Neuron (in vitro differentiated cells): ENCODE measurements around the gene SLC4A4.

Experiments used
- H2AFZ ChIP-seq: one replicate; pipeline ENCODE4 v1.6.1; 2013; ENCODE audit warnings: low read depth, mild to moderate bottlenecking, inconsistent platforms, low read length, moderate library complexity
- H3K27me3 ChIP-seq: one replicate; pipeline ENCODE4 v1.6.1; 2013; ENCODE audit warnings: low read length; ENCODE audit not compliant: insufficient read depth
- H3K36me3 ChIP-seq: one replicate; pipeline ENCODE4 v1.6.1; 2013; ENCODE audit warnings: low read length; ENCODE audit not compliant: insufficient read depth
- H3K4me1 ChIP-seq: one replicate; pipeline ENCODE4 v1.6.1; 2013; ENCODE audit warnings: low read length; ENCODE audit not compliant: insufficient read depth
- H3K4me3 ChIP-seq: 2 replicates; pipeline ENCODE4 v1.5.1; 2013; ENCODE audit warnings: mild to moderate bottlenecking, low read length, moderate library complexity
- H3K9me3 ChIP-seq: one replicate; pipeline ENCODE4 v1.6.1; 2013; ENCODE audit warnings: low read length

Gene SLC4A4

DNA sequence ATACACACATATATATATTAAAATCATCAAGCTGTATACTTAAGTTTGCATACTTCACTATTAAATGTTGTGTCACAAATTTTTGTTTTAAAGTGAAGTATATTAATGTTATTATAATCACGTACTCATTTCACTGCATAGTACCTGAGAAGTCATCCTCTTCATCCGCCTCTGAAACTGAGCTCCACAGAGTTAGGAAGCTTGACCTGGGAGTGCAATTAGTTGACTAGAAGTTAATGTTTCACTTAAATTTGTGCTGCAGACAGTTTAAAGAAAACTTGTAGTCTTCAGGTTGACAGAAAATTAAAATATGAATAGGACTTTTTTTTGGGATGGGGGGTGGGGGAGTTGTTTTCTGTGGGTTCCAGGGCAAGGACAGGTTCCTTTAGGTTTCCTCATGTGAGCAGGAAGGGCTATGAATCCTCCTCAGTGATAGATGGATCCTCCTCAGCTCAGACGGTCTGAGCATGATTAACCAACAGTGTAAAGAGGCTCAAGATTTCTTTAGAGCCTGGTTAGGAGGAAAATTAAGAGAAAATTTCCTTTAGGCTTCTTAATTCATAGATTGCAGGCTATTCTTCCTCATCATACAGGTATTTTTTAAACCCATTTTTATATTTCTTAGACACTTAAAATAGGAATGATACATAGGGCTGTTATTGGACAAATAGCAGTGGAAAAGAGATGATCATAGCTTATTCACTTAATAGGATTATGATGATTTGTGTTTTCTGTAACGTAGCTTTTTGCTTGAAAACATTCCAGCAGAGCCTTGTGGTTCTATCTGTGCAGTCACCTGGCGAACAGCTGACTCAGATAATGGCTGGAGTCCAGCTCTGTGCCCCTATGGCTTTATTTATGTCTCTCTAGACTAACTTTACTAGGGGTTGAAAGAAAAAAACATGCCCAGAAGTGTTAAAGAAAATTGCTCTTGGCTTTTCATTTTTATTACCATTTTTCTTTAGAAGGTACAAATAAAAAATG is 102.7 kb downstream of the SLC4A4 start:
- Histone ChIP-seq H3K36me3 (no peaks in the 10 kb centered on the region), H3K4me3 (no peak overlapping the region), H2AFZ (no peak overlapping the region), H3K9me3 (no peaks in the 10 kb centered on the region), H3K4me1 (peaks cover 12% of the 10 kb centered on the region), H3K27me3 (no peaks in the 10 kb centered on the region)

DNA sequence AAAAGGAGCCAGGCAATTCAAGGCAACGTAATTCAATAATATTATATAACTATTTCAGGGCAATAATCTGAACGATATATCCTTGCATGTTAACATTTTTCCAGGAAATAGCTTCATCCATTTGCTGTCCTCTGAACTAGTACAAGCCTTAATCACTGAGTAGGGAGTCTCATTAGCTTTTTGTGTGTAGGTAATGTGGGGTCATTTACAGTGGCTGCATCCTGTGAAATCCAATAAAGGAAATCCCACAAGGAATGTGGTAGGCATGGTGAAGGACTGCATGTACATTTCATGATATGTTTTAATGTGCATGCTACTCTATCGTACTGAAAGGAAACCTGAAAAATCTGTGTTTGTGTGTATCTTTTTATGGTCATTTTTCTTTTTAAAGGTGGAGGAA is 103.5 kb downstream of the SLC4A4 start:
- peaks cover 12% of the 10 kb centered on the region for H3K4me1 ChIP-seq
- no peaks in the 10 kb centered on the region for H3K27me3 ChIP-seq
- no peaks in the 10 kb centered on the region for H3K36me3 ChIP-seq
- H3K4me3 ChIP-seq = no peak overlapping the region
- H3K9me3 ChIP-seq = no peaks in the 10 kb centered on the region
- H2AFZ ChIP-seq = no peak overlapping the region

DNA sequence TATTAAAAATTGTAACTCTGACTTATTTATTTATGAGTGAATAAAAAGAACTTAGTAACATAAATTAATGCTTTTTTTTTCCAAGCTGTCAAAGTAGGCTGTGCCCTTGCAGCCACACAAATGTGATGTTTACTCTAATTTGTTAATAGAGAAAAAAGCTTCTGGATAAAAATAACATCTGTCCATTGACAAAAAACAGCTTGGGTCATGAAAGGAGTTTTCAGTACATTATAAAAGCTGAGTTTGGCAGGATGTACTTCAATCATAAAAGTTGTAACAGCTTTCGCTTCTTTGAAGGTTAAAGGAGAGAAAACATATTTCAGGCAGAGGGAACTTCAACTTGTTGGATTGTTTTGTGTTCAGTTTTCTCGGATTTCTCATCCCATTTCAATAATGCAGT is 105.6 kb downstream of the SLC4A4 start:
- H3K4me1 ChIP-seq = peaks cover 12% of the 10 kb centered on the region
- H2AFZ ChIP-seq = no peak overlapping the region
- H3K9me3 ChIP-seq = no peaks in the 10 kb centered on the region

DNA sequence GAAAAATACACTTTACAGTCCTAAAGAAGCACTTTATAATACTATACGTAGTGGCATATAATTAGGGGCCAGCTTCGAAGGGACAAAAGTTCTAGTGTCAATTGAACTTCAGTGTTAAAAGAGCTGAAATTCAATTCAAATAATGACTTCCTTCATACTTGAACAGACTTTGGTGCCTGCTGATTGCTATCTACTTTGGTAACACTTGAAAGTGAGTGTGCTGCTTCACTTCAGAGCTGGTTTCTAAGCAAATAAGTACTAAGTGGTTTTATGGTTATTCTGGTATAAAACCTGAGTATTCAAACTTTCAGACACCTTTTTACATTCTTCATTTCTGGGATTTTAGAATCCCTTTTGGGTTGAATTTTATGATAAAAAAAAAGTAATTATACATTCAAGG is 107.0 kb downstream of the SLC4A4 start:
- no peaks in the 10 kb centered on the region for H3K27me3 ChIP-seq
- H3K4me3 ChIP-seq = no peak overlapping the region
- no peaks in the 10 kb centered on the region for H3K9me3 ChIP-seq
- H3K4me1 ChIP-seq = peaks cover 12% of the 10 kb centered on the region
- no peak overlapping the region for H2AFZ ChIP-seq
- H3K36me3 ChIP-seq = no peaks in the 10 kb centered on the region

More for the DNA sequence above, 105.6 kb downstream of the SLC4A4 start:
- Histone ChIP-seq H3K27me3 (no peaks in the 10 kb centered on the region), H3K36me3 (no peaks in the 10 kb centered on the region), H3K4me3 (no peak overlapping the region)

DNA sequence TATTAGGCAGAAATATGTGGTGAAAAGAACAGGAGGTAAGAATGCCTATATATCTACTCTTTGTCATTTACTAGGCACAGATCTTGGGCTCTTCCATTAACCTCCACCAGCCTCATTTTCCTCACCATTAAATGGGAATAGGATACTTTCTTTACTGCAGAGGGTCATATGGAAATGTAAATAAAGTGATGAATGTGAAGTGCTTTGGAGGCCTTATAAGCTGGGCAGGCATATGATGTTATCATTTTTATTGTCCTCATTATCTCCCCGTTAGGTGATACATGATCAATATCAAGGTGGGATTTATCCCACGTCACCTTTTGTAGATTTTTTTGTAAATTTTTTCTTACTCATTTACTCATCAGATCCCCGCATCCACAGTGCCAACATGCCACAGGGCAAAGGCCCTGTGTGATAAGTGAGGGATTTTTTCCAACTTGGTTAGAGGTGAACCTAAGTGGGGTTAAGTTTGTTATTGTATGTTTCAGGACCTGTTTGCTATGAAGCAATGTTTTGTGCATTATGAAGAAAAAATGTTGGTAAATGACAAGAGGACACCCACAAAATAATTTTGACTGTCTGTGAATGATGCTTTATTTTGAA is 107.8 kb downstream of the SLC4A4 start:
- Histone ChIP-seq H3K36me3 (no peaks in the 10 kb centered on the region), H3K4me1 (peaks cover 12% of the 10 kb centered on the region), H3K9me3 (no peaks in the 10 kb centered on the region), H3K4me3 (no peak overlapping the region), H2AFZ (no peak overlapping the region), H3K27me3 (no peaks in the 10 kb centered on the region)

DNA sequence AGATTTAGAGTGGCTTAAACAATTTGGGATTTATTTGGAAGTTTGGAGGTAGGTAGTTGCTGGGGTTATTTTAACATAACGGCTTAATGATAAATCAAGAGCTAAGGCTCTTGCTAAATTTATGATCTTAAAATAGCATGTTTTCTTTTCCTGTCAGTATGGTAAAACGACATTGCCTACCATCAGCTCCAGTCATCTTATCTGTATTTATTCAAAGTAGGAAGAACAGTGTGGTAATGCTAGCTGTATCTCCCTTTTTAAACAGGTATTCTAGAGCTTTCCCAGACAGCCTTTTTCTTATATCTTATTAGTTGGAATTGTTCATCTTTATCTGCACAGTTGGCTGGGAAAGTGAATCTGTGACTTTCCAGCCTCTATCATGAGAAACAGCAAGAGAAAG is 110.2 kb downstream of the SLC4A4 start:
- no peak overlapping the region for H3K4me3 ChIP-seq
- H3K4me1 ChIP-seq = peaks cover 12% of the 10 kb centered on the region
- no peaks in the 10 kb centered on the region for H3K27me3 ChIP-seq
- H3K9me3 ChIP-seq = no peaks in the 10 kb centered on the region
- H2AFZ ChIP-seq = no peak overlapping the region
- H3K36me3 ChIP-seq = no peaks in the 10 kb centered on the region

DNA sequence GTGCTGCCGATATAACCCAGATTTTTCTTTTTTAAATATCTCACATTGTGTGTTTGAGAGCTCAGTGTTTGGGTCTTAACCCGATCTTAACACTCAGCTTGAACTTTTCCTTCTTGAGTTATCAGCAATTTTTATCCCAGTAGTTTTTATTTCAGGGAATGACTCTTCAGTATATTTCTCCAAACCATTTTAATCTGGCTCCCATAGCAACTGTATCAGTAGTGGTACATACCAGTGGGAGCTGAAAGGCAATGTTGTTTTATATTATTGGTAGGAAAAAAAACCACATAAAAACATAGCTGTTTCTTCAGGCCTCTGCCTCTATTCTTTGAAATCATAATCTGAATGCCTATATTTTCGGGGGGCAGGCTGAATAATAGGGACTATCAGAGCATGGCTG is 111.1 kb downstream of the SLC4A4 start:
- Histone ChIP-seq H2AFZ (no peak overlapping the region), H3K36me3 (no peaks in the 10 kb centered on the region), H3K4me3 (no peak overlapping the region), H3K27me3 (no peaks in the 10 kb centered on the region), H3K9me3 (no peaks in the 10 kb centered on the region), H3K4me1 (peaks cover 10% of the 10 kb centered on the region)

DNA sequence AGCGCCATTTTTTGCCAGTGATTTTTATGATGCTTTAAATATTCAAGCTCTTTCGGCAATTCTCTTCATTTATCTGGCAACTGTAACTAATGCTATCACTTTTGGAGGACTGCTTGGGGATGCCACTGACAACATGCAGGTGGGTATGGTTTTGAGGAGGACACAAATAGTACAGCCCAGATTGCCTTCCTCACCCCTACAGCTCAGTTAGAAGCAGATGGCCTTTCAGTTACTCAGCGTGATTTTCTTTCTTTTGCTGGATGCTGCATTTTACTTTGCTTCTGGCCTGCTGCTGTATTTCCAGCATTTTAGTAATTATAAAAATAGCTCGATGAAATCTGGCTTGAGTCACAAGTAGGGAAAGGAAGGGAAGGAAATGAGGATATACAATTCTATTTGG is 114.7 kb downstream of the SLC4A4 start:
- Histone ChIP-seq H3K4me1 (no peaks in the 10 kb centered on the region), H3K27me3 (no peaks in the 10 kb centered on the region), H2AFZ (no peak overlapping the region), H3K4me3 (no peak overlapping the region), H3K36me3 (no peaks in the 10 kb centered on the region), H3K9me3 (no peaks in the 10 kb centered on the region)

DNA sequence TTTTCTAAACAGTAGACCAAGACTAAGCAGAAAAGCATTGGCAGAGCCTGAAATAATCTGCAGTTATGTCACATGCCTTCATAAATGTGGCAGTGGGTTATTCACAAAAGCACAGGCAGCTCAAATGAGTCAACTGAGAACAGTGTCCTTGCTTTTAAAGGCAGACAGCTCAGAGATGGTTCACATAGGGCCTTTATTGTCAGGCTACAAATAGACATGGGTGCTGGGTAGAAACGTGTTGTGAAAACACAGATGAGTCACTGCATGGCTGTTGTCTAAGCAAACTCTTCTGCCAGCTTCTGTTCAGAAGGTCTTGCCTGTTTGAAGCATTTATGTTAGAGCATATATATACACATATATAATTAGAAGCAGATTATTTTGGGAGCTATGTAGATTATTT is 118.0 kb downstream of the SLC4A4 start:
- Histone ChIP-seq H3K4me3 (no peak overlapping the region), H3K9me3 (no peaks in the 10 kb centered on the region), H3K36me3 (no peaks in the 10 kb centered on the region)

DNA sequence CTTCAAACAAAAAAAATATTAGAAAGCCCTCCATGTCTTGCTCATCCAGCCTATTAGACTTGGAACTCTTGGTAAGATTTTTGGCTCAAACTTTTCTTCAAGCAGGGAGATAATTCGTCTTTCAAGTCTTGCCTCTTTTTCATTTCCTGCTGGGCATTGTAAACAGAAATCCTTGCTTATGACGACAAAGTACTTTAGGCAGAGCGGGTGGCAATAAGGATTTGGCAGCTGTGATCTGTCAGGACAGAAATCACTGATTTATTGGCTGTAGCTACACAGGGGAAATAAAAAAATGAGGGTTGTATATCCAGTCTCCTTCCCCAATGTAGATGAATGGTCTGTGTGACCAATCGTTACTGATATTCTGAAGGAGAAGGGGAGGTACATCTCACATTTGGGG is 121.6 kb downstream of the SLC4A4 start:
- H3K4me1 ChIP-seq = no peaks in the 10 kb centered on the region
- no peak overlapping the region for H3K4me3 ChIP-seq
- no peaks in the 10 kb centered on the region for H3K36me3 ChIP-seq

More for the DNA sequence above, 118.0 kb downstream of the SLC4A4 start:
- no peaks in the 10 kb centered on the region for H3K4me1 ChIP-seq
- H2AFZ ChIP-seq = no peak overlapping the region
- H3K27me3 ChIP-seq = no peaks in the 10 kb centered on the region

DNA sequence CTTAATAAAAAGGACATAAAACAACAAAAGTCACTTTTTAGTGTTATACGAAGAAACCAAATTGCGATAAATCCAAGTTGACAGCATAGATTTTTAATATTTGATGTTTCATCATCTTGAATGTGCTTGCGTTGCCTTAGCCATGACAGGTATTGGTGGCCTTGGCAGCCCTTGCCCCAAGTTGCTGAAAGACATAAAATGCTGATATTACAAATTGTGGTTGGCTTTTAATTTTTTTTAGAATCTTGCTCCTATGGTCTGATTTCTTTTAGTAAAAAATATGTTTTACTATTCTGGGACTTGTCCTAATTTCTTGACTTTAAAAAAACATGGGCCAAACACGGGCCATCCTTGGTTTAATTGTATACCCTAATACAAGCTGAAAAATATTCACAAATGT is 122.6 kb downstream of the SLC4A4 start:
- H3K4me1 ChIP-seq = no peaks in the 10 kb centered on the region
- no peaks in the 10 kb centered on the region for H3K27me3 ChIP-seq
- no peaks in the 10 kb centered on the region for H3K36me3 ChIP-seq
- H3K9me3 ChIP-seq = no peaks in the 10 kb centered on the region
- no peak overlapping the region for H3K4me3 ChIP-seq
- H2AFZ ChIP-seq = no peak overlapping the region

More for the DNA sequence above, 121.6 kb downstream of the SLC4A4 start:
- Histone ChIP-seq H3K9me3 (no peaks in the 10 kb centered on the region), H2AFZ (no peak overlapping the region), H3K27me3 (no peaks in the 10 kb centered on the region)

DNA sequence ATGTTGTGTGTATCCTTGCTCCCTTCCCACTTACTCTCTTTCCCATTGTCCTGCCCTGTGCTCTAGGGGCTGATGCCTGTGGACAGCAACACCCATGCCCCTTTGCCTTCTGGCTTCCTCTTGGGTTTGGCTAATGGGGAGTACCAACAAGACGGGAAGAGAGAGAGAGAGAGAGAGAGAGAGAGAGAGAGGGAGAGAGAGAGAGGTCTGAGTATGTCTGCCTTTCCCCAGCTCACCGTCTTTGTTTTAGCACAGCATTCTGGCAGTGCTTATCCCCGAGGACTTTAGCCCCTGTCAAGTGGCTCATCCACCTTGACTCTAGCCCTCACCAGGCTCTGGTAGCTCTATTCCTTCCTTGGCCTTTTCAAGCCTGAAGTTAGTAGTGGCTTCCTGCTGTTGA is 128.0 kb downstream of the SLC4A4 start:
- no peaks in the 10 kb centered on the region for H3K36me3 ChIP-seq
- H3K4me3 ChIP-seq = no peak overlapping the region
- no peaks in the 10 kb centered on the region for H3K4me1 ChIP-seq
- H3K9me3 ChIP-seq = no peaks in the 10 kb centered on the region
- H3K27me3 ChIP-seq = no peaks in the 10 kb centered on the region
- no peak overlapping the region for H2AFZ ChIP-seq

DNA sequence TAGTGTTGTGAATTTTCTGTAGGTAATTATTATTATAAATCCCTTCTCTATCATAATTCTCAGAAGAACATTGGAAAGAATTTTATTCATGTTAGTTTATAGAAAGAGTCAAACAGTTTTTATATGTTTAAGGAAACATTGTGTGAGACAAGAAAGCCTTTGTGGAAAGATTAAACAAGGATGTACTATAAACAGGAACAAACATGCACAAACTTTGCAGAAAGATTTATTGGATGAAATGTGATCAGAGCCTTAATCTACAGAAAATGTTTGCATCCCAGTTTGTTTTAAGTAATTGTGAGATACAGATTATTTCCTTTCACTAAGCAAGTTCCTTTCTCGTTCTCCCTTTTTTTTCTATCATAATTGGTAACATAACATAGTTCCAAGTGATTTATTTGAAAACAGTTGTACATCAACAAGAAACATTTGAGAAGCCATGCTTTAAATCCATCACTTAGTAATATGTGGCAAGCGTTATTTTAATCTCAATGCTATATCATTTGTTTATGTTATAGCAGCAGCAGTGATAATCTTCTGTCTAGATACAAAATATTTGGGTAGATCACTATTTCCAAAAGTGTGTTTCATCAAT is 129.4 kb downstream of the SLC4A4 start:
- H3K27me3 ChIP-seq = no peaks in the 10 kb centered on the region
- no peak overlapping the region for H2AFZ ChIP-seq
- H3K4me3 ChIP-seq = no peak overlapping the region
- no peaks in the 10 kb centered on the region for H3K36me3 ChIP-seq
- H3K4me1 ChIP-seq = no peaks in the 10 kb centered on the region
- no peaks in the 10 kb centered on the region for H3K9me3 ChIP-seq
